ENCODE results near the gene LACC1.
A peak's percentile ranks its signal among the peaks of the same experiment; 100 is the strongest.

The LACC1 gene
- total RNA-seq: 16.9 to 374 (median 184) reads per million in 17 experiments

DNA sequence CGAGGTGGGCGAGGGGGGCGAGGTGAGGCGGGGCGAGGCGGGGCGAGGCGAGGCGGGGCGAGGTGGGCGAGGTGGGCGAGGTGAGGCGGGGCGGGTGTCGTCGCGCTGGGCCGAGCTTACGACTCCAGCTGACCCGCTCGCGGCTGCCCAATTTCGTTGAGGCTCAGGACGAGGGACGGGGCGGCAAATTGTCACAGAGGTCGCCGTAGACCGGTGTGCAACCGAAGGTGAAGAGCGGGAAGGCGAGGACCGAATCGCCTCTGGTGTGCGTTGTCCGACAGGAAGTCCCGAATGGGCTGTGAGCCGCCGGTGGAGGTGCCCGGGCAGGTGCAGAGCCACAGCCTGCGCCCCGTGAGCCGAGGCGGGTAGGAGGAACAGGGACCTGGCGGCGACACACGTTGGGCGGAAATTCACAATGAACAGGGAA lies at the start of gene LACC1:
TSS of gene LACC1 (plus strand) at position 150 of the 427 bp plus-strand sequence. CDS start 1,082 bp downstream, outside the sequence.
- peak in 1 of 4 experiments; percentile 90 for DNase-seq

- peak; percentile 48 to 85 (median 65) for DNase-seq
Measured at GRCh38 chr13:43830497-43830881, 49.2 kb upstream of the LACC1 start.

GRCh38 chr13:43831088-43831487 lies 48.6 kb upstream of the LACC1 start:
- DNase-seq: peak in 1 of 4 experiments; percentile 20

DNA sequence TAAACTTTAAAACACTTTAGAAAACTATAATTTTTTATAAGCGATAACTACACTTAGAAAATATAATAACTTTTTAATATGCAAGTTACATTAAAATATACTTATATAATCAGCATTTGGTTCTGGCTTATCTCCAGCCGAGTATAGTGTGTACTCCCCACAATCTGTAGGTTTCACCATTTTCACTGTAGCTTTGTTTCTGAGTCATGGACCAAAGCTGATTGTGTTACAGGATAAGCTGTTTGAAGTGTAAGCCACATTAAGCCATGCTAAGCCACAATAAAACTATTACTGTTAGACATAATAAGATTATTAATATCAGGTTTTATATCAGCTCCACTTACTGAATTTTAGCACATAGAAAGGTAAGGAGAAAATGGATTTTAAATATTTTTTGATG lies 44.0 kb upstream of the LACC1 start:
- no peak for DNase-seq

- DNase-seq: no peak
Measured at GRCh38 chr13:43838909-43839308, 40.8 kb upstream of the LACC1 start.

GRCh38 chr13:43846496-43847158 lies 33.1 kb upstream of the LACC1 start:
- no peak for DNase-seq

DNA sequence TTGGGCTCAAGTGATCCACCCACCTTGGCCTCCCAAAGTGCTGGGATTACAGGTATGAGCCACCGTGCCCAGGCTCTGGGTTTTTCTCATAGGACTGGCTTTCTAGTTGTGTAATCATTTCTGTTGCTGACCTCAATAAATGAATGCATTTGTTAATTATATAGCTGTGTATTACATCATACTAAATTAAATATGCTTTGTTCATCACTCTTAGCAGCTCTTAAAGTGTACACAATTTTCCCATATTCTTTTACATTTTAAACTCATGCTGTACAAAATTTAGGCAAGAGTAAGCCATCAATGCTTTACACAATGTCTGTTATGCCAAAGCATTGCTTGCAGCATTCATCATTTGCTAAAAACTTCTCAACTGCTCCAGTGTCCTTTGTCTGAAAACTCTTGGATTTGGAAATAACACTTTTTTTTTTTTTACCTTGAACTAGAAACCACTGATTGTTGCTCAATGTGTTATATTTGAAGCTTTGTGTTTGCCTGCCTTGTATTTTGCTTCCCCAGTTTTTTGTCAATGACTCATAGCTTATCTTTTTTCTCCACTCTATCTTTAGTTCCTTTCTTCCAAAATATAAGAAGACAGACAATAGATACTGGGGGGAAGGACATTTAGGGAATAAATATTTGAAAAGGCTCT lies 31.6 kb upstream of the LACC1 start:
- peak; percentile 1 to 62 (median 30) for DNase-seq

GRCh38 chr13:43850873-43851272 lies 28.8 kb upstream of the LACC1 start:
- no peak for DNase-seq

GRCh38 chr13:43852923-43853404 lies 26.7 kb upstream of the LACC1 start:
- DNase-seq: no peak

DNA sequence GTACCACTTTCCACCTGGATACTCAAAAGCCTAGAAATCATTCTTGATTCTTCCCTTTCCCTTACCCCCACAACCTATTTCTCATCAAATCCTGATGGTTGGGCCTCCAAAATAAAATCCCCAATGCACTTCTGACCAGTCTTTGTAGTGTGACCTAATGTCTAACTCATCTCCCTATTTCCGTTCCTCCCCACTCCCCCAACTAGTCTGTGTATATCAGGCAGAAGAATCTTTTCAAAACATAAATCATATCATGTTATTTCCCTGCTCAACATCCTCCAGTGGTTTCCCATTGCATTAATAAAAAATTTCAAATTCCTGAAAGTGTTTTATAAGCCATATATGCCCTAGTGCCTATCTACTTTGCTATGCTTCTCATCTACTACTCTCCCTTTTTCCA lies 17.8 kb upstream of the LACC1 start:
- no peak for DNase-seq

DNA sequence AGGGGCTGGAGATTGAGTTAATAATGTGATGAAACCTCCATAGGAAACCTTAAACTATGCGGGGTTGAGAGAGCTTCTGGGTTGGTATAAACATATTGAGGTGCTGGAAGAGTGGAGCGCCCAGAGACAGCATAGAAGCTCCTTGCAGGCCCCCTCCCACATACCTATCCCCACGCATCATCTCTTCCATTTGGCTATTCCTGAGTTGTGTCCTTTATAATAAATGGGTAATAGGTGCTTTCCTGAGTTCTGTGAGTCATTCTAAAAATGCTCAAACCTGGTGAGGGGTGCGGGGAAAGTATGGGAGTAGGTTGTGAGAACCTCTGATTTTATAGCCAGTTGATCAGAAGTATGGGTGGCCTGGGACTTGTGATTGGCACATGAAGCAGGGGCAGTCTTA lies 14.8 kb upstream of the LACC1 start:
- no peak for DNase-seq

- no peak for DNase-seq
Measured at GRCh38 chr13:43865892-43866291, 13.8 kb upstream of the LACC1 start.

DNA sequence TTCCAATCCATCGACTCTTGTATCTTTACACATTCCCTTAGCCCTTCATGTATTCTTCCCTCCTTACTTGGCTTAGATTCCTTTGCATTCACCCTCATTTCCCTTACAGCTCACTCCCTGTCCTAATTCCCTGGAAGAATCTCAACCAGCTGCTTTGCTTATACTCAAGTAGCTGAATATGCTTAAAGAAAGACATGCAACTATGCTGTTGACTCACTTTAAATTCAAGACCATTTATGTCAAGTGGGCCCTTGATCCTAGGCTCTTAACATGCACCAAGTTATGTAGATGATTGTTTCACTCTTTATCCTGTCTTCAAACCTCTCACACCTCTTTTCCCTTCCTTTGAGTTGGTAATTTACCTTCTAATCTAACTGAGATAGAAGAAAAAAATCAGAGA lies 7.5 kb upstream of the LACC1 start:
- no peak for DNase-seq

DNA sequence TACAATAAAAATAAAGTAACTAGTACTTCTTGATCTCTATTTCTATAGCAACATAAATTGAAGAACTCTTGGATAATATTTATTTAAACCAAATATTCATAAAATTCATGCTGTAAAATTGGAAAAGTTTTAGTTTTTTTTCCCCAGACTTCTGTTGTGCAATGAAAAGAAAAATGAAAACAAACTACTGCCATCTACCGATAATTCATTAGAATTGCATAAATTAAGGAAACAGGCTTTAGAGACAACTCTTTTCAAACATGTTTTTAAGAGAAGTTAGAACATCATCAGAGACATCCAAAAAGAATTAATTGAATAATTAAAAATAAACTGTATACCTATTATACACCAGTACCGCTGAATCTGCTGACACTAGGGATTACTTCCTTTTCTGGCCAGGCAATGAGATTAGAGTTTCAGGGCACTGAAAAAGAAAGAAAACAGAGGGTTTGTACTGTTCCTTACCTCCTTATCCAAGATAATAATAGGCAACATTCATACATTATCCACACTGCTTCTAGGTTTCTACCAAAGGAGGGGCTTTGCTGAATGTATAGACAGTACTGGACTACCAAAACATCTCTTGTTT lies 5.1 kb upstream of the LACC1 start:
- peak in 2 of 4 experiments; percentile 58 to 72 for DNase-seq

GRCh38 chr13:43876366-43876765 lies 3.3 kb upstream of the LACC1 start:
- no peak for DNase-seq

DNA sequence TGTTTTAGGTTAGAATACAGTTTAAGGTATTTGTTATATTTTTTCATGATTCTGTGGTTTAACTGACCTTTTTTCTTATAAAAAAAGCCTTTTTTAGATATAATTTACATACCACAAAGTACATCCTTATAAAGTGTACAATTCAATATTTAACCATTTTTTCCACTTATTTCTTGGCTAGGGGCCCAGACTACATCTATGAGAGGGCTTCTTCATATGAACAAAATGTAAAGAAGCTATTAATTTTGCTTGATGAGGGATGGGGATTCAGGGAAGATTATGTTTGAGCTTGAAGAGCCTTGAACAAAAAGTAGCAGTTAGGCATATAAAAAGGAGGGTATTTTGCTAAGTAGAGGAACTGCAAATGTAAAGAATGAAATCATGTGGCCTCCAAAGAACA lies 2.4 kb upstream of the LACC1 start:
- DNase-seq: no peak

DNA sequence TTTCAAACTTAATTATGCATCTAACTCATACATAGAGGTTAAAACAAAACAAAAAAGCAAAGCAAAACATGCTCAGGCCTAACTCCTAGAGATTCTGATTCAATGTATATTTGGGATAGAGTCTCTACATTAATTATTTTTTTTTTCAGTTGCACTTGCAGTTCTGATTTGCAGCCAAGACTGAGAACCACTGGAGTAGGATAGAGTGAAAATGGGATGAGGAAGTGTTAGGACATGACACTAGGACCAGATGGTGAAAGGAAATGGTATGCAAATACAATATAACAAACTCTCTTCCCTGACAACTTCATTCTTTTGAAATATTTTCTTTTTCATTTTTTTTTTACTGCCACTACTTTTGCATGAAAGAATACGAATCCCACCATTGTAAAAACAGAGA lies 1.9 kb upstream of the LACC1 start:
- DNase-seq: peak; percentile 19 to 81 (median 47)

- DNase-seq: peak; percentile 97 to 99 (median 98)
Measured at GRCh38 chr13:43878892-43879754, 581 bp upstream of the LACC1 start, which contains the start of gene CCDC122. Gene CCDC122, minus strand, starts transcription at chr13:43879740. Its CDS starts 10,364 bp downstream, at chr13:43869376.

- peak in 3 of 4 experiments; percentile 41 to 58 (median 48) for DNase-seq
Measured at GRCh38 chr13:43880214-43880855, 631 bp downstream of the LACC1 start.

GRCh38 chr13:43880926-43881325 lies 1.2 kb downstream of the LACC1 start:
- DNase-seq: peak in 1 of 4 experiments; percentile 39

GRCh38 chr13:43881580-43881979 lies 1.9 kb downstream of the LACC1 start:
- DNase-seq: no peak

- no peak for DNase-seq
Measured at GRCh38 chr13:43883631-43884030, 3.9 kb downstream of the LACC1 start.
